Measurements from ENCODE around the gene MTERF4.

Gene MTERF4

GRCh38 chr2:241088791-241089732 is 13.0 kb downstream of the MTERF4 start:
- DNase-seq (ENCODE audit: low read depth, low spot score), result no peak

- DNase-seq (ENCODE audit: low read depth, low spot score), result no peak
Observed at GRCh38 chr2:241088376-241088775, 13.7 kb downstream of the MTERF4 start.

- no peak for DNase-seq (ENCODE audit: low read depth, low spot score)
Observed at GRCh38 chr2:241087420-241088268, 14.4 kb downstream of the MTERF4 start.

- no peak for DNase-seq (ENCODE audit: low read depth, low spot score)
Observed at GRCh38 chr2:241084856-241085444, 17.1 kb downstream of the MTERF4 start.

GRCh38 chr2:241083091-241083415 is 19.0 kb downstream of the MTERF4 start:
- DNase-seq (ENCODE audit: low read depth, low spot score), result no peak

- no peak for DNase-seq (ENCODE audit: low read depth, low spot score)
Observed at GRCh38 chr2:241082341-241083090, 19.6 kb downstream of the MTERF4 start.

GRCh38 chr2:241081643-241082340 is 20.3 kb downstream of the MTERF4 start:
- no peak for DNase-seq (ENCODE audit: low read depth, low spot score)

- no peak for DNase-seq (ENCODE audit: low read depth, low spot score)
Observed at GRCh38 chr2:241081190-241081642, 20.9 kb downstream of the MTERF4 start.

GRCh38 chr2:241080405-241081189 is 21.5 kb downstream of the MTERF4 start:
- no peak for DNase-seq (ENCODE audit: low read depth, low spot score)

GRCh38 chr2:241074901-241075540 is 27.1 kb downstream of the MTERF4 start:
- no peak for DNase-seq (ENCODE audit: low read depth, low spot score)

- no peak for DNase-seq (ENCODE audit: low read depth, low spot score)
Observed at GRCh38 chr2:241074065-241074818, 27.8 kb downstream of the MTERF4 start.

GRCh38 chr2:241073166-241074064 is 28.7 kb downstream of the MTERF4 start:
- DNase-seq (ENCODE audit: low read depth, low spot score), result no peak

- no peak for DNase-seq (ENCODE audit: low read depth, low spot score)
Observed at GRCh38 chr2:241072553-241073165, 29.4 kb downstream of the MTERF4 start.

- DNase-seq (ENCODE audit: low read depth, low spot score), result no peak
Observed at GRCh38 chr2:241072151-241072550, 29.9 kb downstream of the MTERF4 start.

GRCh38 chr2:241071677-241072111 is 30.4 kb downstream of the MTERF4 start:
- DNase-seq (ENCODE audit: low read depth, low spot score), result no peak

GRCh38 chr2:241070811-241071676 is 31.0 kb downstream of the MTERF4 start:
- DNase-seq (ENCODE audit: low read depth, low spot score), result no peak
